ENCODE data around the gene SLC26A5.
"Not testable (repeated sequence)": the region's sequence is repeated elsewhere in the genome, so short reads cannot be mapped to it uniquely, and the experiment has no call there.

SLC26A5 gene, protein sequence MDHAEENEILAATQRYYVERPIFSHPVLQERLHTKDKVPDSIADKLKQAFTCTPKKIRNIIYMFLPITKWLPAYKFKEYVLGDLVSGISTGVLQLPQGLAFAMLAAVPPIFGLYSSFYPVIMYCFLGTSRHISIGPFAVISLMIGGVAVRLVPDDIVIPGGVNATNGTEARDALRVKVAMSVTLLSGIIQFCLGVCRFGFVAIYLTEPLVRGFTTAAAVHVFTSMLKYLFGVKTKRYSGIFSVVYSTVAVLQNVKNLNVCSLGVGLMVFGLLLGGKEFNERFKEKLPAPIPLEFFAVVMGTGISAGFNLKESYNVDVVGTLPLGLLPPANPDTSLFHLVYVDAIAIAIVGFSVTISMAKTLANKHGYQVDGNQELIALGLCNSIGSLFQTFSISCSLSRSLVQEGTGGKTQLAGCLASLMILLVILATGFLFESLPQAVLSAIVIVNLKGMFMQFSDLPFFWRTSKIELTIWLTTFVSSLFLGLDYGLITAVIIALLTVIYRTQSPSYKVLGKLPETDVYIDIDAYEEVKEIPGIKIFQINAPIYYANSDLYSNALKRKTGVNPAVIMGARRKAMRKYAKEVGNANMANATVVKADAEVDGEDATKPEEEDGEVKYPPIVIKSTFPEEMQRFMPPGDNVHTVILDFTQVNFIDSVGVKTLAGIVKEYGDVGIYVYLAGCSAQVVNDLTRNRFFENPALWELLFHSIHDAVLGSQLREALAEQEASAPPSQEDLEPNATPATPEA

DNA sequence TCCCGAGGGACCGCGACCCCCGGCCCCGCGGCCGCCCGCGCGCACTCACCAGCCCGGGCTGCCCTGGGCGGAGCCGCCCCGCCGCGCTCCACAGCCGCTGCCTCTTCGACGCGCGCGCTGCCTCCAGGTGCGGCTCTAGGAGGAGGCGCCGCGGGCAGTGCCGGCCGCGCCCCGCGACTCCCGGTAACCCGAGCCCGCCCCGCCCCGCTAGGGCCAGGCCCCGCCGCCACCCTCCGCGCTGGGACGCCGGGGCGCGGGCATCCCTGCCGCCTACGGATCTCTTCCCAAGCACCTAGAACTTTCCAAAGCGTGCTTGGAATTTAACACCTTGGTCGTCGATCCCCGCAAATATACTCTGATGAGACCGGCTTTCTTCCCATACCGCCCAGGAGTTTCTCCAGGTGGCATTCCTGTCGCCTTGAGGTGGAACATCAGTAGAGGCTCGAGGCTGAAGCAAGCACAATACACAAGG, at the start of gene SLC26A5:
Gene SLC26A5, minus strand, starts transcription at position 159 of the 472 bp plus-strand sequence. CDS start 24,693 bp downstream, outside the sequence.
- no peak for FAIRE-seq

DNA sequence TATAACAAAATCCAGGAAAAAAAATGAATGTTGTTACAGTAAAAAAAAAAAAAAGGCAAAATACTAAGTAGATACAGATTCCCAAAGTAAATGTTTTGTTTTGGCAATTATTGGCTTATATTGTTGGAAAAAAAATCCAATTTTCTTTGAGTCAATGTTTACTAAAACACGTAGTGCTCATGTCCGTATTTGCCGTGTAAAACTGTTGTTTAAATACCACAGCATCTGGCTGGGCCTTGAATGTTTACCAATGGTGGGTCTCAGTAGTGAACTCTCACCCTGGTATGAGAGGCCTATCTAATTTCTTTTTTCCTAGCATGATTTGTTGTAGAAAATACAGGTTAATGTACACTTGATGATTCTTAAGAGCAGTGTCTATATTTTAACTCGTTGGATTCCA, 41.4 kb upstream of the SLC26A5 start:
- FAIRE-seq: no peak

DNA sequence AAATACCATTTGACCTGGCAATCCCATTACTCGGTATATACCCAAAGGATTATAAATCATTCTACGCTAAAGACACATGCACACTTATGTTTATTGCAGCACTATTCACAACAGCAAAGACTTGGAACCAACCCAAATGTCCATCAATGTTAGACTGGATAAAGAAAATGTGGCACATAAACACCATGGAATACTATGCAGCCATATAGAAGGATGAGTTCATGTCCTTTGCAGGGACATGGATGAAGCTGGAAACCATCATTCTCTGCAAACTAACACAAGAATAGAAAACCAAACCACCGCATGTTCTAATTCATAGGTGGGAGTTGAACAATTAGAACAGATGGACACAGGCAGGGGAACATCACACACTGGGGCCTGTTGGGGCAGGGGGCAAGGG, 40.9 kb upstream of the SLC26A5 start:
- not testable (repeated sequence) for FAIRE-seq

DNA sequence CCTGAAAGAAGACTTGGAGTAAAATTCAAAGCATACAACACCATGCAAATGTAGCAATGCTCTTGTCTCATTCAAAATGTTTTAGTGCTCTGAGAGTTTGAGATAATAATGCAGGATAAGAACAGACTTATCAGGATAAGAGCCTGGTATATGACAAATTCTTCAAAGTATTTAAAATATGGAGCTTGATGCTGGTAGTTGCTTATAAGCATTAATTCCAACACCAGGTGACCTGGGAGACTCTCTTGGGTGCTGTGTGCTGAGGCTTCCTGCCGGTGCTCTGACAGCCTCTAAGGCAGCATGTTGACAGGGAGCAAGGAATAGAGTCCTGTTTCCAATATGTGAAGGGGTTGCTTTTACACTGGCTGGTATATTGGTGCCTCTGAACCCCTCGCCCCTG, 34.8 kb upstream of the SLC26A5 start:
- FAIRE-seq: no peak

DNA sequence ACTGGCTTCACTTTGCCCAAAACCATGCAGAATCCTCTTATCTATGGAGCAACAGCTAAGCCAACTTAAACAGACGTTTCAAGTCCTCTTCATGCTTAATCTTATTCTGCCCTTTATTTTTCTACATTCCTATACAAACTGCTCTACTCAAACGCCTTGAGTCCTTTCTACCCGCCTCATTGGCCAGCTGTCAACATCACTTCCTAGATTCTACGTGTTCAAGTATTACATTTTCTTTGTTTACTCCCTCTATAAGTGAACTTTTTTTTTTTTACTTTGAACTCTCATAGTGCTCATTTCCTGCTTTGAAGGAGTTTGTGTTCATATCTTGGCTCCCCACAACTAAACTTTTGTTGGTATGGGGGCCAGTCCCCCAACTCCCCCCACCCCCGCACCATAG, 28.9 kb upstream of the SLC26A5 start:
- FAIRE-seq: no peak

DNA sequence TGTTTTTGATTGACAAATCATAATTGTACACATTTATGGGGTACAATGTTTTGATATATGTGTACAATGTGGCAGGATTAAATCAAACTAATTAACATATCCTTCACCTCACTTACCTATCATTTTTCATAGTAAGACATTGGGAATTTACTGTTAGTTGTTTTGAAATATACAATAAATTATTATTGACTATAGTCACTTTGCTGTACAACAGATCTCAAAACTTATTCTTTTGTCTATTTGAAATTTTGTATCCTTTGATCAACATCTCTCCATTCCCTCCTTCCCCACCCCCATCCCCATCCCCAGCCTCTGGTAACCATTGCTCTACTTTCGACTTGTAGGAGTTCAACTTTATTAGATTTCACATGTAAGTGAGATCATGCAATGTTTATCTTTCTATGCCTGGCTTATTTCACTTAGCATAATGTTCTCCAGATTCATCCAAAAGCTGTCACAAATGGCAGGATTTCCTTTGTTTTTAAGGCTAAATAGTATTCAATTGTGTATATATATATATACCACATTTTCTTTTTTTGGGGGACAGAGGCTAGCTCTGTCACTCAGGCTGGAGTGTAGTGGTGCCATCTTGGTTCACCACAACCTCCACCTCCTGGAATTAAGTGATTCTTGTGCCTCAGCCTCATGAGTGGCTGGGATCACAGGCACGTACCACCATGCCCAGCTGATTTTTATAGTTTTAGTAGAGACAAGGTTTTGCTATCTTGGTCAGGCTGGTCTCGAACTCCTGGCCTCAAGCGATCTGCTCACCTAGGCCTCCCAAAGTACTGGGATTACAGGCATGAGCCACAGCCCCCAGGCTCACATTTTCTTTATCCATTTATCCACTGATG, 23.3 kb upstream of the SLC26A5 start:
- no peak for FAIRE-seq

DNA sequence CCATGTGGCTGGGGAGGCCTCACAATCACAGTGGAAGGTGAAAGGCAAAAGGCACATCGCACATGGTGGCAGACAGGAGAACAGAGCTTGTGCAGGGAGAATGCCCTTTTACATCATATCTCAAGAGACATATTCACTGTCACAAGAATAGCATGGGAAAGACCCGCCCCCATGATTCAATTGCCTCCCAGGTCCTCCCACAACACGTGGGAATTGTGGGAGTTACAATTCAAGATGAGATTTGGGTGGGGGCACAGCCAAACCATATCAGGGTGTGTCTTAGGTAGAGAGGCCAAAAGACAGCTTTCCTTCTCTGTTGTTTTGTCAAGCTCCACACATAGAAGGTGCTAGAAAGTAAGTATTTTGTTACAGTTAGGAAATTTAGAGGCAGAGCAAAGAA, 20.8 kb upstream of the SLC26A5 start:
- FAIRE-seq: no peak

DNA sequence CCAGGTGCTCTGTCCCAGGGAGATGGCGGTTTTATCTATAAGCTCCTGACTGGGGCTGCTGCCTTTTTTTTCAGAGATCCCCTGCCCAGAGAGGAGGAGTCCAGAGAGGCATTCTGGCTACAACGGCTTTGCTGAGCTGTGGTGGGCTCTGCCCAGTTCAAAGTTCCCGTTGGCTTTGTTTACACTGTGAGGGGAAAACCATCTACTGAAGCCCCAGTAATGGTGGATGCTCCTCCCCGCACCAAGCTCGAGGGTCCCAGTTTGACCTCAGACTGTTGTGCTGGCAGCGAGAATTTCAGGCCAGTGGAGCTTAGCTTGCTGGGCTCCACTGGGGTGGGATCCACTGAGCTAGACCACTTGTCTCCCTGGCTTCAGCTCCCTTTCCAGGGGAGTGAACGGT, 16.4 kb upstream of the SLC26A5 start:
- FAIRE-seq: no peak

DNA sequence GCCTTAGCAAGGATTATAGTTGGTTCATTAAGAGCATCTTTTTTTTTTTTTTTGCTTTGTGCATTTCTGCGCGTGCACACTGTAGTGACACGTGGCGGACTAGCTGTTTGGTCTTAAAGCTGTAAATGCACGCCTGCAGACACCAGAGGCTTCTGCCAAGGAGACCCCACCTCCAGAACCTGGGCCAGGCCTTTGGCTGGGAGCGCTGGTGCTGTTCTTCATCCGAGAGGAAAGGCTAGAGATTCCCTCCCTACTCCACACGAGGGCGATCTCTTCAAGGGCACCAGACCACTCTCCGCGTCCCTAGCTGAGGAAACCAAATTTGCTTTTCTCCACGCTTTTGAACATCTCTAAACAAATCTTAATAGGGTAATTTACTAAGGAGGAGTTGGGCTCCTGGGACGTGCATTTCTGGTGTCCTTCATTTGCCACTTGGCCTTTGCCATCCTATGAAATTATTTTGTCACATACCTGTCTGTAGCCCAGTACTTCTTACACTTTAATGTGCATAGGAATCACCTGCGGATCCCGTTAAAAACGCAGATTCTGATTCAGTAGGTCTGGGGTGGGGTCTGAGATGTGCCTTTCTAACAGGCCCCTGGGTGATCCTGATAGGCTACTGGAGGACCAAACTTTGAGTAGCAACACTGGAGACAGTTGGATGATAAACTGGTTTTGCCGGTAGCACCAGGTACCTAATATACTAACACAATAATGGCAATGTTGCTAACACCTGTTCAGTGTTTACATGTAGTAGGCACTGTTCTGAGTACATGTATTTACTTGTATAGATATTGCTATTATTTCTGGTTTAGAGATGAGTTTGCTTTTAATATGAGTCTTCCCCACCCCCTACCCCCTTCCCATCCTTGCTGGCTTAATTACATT, 1.3 kb upstream of the SLC26A5 start:
- FAIRE-seq: peak; percentile 43

DNA sequence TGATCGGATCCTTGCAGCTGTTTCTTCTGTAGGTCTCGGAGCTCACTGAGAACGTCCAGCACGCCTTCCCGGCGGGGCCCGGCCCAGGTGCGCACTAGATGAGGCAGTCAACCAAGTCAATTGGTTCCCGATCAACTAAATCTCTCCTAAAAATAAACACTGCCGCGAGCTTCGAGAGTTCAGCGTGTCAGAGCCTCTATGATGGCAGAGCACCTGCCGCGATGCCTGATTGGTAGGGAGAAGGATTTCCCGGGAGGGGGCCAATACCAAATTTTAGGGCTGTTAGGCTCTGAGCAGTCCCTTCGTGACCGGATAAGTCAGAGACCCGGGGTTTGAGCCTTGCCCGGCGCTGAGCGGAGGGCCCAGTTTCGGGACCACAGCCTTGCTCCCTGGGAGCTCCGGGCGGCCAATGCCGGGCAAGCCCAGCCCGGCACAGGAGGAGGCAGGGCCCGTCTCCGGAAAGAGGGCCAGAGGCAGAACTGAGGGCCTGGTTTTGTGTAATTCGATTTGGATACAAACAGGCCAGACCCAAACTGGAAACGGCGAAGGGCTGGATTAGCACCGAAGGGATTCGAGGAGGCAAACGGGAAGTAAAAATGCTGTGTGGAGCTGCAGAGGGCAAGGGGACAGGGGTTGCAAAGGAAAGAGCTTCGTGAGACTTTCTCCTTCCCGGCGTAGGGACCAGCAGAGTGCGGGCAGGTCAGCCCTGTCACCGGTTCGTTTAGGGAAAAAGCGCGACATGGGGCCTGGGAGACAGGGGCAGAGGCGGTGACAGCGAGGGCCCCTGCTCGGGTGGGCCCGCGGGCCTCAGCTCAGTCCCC, 569 bp downstream of the SLC26A5 start:
- no peak for FAIRE-seq

DNA sequence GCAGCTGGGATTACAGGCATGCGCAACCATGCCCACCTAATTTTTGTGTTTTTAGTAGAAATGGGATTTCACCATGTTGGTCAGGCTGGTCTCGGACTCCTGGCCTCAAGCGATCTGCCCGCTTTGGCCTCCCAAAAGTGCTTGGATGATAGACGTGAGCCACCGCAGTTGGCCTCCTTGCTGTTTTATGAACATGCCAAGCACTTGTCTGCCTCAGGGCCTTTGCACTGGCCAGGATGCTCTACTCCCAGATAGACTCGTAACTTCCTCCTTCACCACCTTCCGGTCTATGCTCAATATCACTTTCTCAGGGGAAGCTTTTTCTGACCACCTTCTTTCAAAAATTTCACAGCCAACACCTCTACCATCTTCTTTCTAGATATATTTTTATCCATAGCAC, 6.3 kb downstream of the SLC26A5 start:
- FAIRE-seq: no peak

DNA sequence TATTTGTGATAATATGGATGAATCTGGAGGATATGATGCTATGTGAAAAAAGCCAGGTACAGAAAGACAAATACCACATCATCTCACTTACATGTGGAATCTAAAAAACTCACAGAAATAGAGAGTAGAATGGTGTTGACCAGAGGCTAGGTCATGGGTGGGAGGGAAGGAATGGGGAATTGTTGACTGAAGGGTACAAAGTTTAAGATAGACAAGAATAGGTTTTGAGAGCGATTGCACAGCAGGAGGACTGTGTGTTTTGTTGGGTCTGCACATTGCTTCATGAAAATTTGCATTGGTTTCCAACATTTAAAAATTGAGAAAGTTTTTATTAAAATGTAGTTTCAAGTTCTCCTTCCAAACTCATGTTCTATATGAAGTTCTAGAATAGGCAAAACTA, 8.4 kb downstream of the SLC26A5 start:
- no peak for FAIRE-seq

DNA sequence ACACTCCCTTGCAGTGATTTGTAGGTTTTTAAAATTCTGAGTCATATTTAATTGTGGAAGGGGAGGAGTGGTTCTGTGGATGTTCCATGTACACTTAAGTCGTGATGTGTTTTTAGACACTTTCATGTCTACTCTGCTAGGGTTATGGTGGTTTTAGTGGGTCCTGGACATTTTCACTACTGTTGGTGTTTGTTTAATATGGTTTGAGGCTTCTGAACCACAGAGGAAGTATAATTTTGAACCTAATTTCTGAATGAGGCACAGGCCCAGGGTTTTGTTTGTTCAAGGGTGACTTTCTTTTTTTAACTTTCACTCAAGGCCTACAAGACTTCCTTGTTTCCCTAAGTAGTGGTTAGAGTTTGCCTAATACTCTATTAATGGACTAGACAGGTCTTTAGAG, 13.3 kb downstream of the SLC26A5 start:
- no peak for FAIRE-seq

DNA sequence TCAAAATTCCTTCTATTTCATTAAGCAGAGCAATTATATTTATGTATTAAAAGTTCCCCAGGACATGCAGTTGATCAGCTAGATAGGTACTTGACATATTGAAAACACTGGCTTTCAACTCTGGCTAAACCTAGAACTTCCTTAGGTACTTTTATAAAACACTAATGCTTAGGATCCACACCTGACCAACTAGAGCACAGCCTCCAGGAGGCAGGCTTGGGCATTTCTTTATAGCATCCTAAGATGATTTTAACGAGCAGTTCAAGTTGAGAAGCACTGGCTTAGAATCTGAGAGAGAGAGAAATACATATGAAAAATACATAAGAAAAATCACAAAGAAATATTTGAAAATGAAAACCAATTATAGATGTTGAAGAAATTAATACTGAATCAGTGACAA, 20.8 kb downstream of the SLC26A5 start:
- no peak for FAIRE-seq

DNA sequence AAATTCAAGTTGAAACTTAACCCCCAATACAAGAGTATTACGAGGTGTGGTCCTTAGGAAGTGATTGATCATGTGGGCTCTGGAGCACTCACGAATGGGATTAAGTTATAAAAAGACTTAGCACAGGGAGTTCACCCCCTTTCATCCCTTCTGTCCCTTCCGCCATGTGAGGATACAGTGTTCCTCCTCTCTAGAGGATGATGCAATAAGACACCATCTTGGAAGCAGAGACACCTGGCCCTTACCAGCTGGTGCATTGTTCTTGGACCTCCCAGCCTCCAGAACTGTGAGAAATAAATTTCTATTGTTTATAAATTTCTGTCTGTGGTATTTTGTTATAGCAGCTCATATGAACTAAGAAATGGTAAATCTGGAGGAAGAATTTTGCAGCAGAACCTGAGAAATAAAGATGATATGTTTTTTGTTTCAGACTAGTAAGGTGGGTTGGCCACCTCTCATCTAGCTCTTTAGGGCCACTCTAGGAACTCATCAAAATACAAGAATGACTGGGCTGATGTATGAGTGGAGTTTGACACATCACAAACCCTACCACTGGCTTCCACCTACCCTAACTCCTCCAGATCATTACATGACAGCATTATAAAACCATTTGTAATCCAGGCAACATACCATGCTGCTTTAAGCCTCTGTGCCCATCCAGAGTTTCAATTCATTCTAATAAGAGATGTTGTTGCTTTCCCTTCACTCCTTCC, 22.4 kb downstream of the SLC26A5 start:
- no peak for FAIRE-seq

DNA sequence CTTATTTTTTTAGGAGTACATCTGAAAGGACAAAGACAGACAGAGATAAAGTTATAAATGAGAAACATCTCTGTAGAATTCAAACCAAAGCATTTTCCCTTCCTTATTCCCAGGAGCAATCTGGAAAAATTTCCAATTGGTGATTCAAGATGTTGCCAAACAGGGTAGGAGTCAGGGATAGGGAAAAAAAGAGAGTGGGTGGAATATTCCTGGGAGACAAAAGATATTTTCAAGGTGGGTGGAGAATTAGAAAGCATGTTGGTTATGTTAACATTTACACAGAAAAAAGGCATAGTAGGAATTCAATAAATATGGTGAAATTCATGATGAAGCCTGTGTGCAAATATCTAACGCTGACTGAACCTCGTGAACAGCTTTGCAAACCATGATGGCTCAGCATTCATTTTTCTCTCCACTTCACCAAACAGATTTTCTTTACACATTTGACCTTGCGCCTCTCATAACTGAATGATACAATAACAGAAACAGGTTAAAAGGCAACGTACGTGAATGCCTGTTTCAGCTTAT, 25.1 kb downstream of the SLC26A5 start:
- no peak for FAIRE-seq

DNA sequence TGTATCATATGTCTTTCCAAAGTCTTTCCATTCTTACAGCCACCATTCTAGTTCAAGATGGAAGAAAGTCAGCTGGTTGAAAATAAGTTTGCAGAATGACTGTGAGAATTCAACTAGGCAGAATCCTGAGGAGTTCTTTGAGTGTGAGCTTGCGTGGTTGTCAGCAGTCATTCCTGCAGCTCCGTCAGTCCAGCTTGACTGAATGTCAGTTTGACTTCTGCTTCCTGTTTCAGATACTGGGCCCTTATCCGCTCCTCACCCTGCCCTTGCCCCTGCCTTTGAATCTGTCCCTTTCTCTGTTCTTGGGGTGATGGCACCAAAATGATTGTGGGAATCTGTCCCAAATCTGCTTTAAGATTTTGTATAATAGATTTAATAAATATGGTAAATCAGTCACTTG, 27.8 kb downstream of the SLC26A5 start:
- no peak for FAIRE-seq

DNA sequence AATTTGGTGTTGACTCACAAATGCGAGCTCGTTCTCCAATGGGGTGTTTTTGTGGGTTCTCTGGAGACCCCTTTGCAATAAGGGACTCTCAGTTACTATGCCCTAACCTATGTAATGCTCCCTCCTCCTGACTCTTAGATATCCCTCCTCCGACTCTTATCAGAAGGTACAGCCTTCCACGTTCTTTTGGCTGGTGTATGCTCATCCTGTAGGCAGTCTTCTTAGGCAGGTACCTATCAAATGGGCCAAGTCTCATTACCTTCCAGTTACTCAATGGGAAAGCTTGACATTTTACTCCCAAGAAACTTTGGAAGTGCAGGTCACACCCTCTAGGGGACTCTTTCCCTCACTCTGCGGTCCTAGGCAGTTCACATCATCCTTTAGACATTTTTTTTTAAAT, 32.6 kb downstream of the SLC26A5 start:
- no peak for FAIRE-seq

DNA sequence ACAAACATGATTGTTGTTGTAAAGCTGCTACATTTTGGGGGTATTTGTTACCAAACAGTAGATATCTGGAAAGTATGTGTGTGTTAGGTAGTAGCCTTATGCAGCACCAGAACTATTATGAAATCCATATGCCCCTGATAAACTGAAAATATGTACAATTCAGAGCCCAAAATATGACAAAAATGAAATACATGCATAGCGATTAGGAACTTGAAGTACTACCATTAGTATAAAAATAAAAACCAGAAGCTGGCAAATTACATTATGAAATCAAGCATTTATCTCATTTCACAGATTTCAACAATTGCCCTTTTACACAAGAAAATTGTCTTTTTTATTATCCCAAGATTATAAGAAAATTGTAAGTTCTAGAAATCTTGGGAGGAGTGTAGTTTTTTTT, 33.9 kb downstream of the SLC26A5 start:
- FAIRE-seq: no peak
